Ishikawa (cell line): ENCODE data around the gene PDE8A.

Experiments
- CEBPB ChIP-seq: IDR thresholded peaks from 2 replicates; pipeline ENCODE4 v1.6.1; 2012
- CREB1 ChIP-seq: IDR thresholded peaks from 2 replicates; pipeline ENCODE4 v1.6.1; 2012; ENCODE audit warnings: low read depth
- FOXM1 ChIP-seq: IDR thresholded peaks from 2 replicates; pipeline ENCODE4 v1.6.1; 2012; ENCODE audit warnings: low read depth, borderline replicate concordance
- REST ChIP-seq: IDR thresholded peaks from 2 replicates; pipeline ENCODE4 v1.6.1; 2012; ENCODE audit warnings: low read depth, mild to moderate bottlenecking
- TAF1 ChIP-seq: IDR thresholded peaks from 2 replicates; pipeline ENCODE4 v1.6.1; 2012; ENCODE audit warnings: low read depth, mild to moderate bottlenecking
- YY1 ChIP-seq: IDR thresholded peaks from 2 replicates; pipeline ENCODE4 v1.6.1; 2012; ENCODE audit warnings: low read depth

GRCh38 chr15:84969257-84969656, 12.4 kb upstream of the PDE8A start:
- TF ChIP-seq YY1 (no peak), FOXM1 (no peak), CEBPB (no peak), TAF1 (no peak), CREB1 (no peak), REST (no peak)
